GM18867 (cell line): Measurements from ENCODE around the gene PCNX1.
"Not testable (repeated sequence)": the region's sequence is repeated elsewhere in the genome, so short reads cannot be mapped to it uniquely, and the experiment has no call there.

Source experiments
- ATAC-seq: cut with Tn5 transposase; IDR thresholded peaks from one replicate; pipeline ENCODE4 v1.9.1; 2021; ENCODE audit warnings: mild to moderate bottlenecking, moderate library complexity; ENCODE audit not compliant: unreplicated experiment

Gene PCNX1

GRCh38 chr14:71142375-71143038 lies 235.2 kb downstream of the PCNX1 start:
- no peak for ATAC-seq

- no peak for ATAC-seq
These were observed 236.4 kb downstream of the PCNX1 start for GRCh38 chr14:71143381-71144290.

- ATAC-seq: not testable (repeated sequence)
These were observed 240.1 kb downstream of the PCNX1 start for GRCh38 chr14:71147335-71147734.

- ATAC-seq: no peak
These were observed 241.4 kb downstream of the PCNX1 start for GRCh38 chr14:71148627-71149026.

- no peak for ATAC-seq
These were observed 243.5 kb downstream of the PCNX1 start for GRCh38 chr14:71150737-71151136.

- ATAC-seq: no peak
These were observed 248.5 kb downstream of the PCNX1 start for GRCh38 chr14:71155743-71156142.

- ATAC-seq: no peak
These were observed 256.0 kb downstream of the PCNX1 start for GRCh38 chr14:71163050-71163841.

GRCh38 chr14:71163842-71164629 lies 256.8 kb downstream of the PCNX1 start:
- ATAC-seq: no peak
